ENCODE data around the gene APLNR. TPM values are rescaled to one million over a fixed set of nuclear protein-coding genes. Genes with fewer than 3 reads are reported as not detected.
A peak's percentile ranks its signal among the peaks of the same experiment; 100 is the strongest.

APLNR gene
- total and polyA plus RNA-seq, 10 of the 15 experiments (the other 5 are each of a cell fraction or from before 2014, with no cell fraction given), result 0.11 TPM; not detected in 9

GRCh38 chr11:57260937-57261783 lies 24.1 kb upstream of the APLNR start (continued):
- TF ChIP-seq PBX3 (IDR thresholded peaks at IDR 0.05; ENCODE audit: insufficient replicate concordance, low read depth, low read length) (no peak), RUNX3 (IDR thresholded peaks at IDR 0.05; ENCODE audit: low read length) (peak; percentile 21; the same call in 1 of the 2 replicates), MTA2 (IDR thresholded peaks at IDR 0.05; ENCODE audit: low read depth) (no peak), YY1 (IDR thresholded peaks at IDR 0.05; ENCODE audit: low read depth, low read length) (no peak), BHLHE40 (IDR thresholded peaks at IDR 0.05; ENCODE audit: borderline replicate concordance in 1 of 2, low read depth in 2 of 2, low read length in 1 of 2) (no peak), CREM (IDR thresholded peaks at IDR 0.05; ENCODE audit: low read depth) (no peak), KDM1A (IDR thresholded peaks at IDR 0.05; ENCODE audit: borderline replicate concordance) (no peak), ZBED1 (IDR thresholded peaks at IDR 0.05; ENCODE audit: borderline replicate concordance) (no peak), DPF2 (IDR thresholded peaks at IDR 0.05) (no peak), ZNF687 (IDR thresholded peaks at IDR 0.05) (no peak), SUZ12 (IDR thresholded peaks at IDR 0.05; ENCODE audit: unreplicated experiment) (no peak), ESRRA (IDR thresholded peaks at IDR 0.05; ENCODE audit: low read length) (no peak), ELK1 (IDR thresholded peaks at IDR 0.05; ENCODE audit: low read depth, low read length) (no peak)
